Esophagus squamous epithelium (tissue), 4 donors: Measurements from ENCODE around the gene ALG11.

Experiments
- POLR2A ChIP-seq, 4 donors: fragments of 450-650 bp; IDR thresholded peaks; one replicate each; pipeline ENCODE4 v1.6.1; 2017; ENCODE audit warnings: antibody characterized with exemption in 4 of 4, mild to moderate bottlenecking in 4 of 4, moderate library complexity in 3 of 4
- TF ChIP-seq, protein P1 (sequence below), 6 experiments: fragments of 450-650 bp in 4 of 6; fragments of 200-600 bp in 2 of 6; sonication (generic) in 2 of 6; IDR thresholded peaks; one replicate each; pipeline ENCODE4 v1.5.1; 2016 to 2019; ENCODE audit warnings: antibody characterized with exemption in 6 of 6, mild to moderate bottlenecking in 4 of 6, moderate library complexity in 4 of 6

DNA sequence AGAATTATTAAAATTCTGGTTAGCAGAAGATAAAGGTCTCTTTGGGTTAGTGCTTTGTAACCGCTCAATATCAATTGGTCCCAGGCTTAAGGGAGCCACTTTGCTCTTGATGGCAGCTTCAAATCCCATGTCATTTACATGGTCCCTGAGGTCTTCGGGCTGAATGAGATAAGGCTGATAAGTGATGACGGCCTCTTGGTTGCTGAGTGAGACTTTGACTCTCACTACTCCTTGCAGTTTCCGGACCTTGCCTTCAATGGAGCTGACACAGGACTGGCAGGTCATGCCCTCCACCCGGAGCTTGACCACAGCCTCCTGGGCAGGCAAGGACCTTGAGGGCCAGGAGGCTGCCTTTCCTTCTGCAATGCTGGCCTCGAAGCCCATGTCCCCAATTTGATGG is 37.7 kb upstream of the ALG11 start:
- TF ChIP-seq POLR2A (IDR thresholded peaks at IDR 0.05): no peak
- TF ChIP-seq, protein P1, sequence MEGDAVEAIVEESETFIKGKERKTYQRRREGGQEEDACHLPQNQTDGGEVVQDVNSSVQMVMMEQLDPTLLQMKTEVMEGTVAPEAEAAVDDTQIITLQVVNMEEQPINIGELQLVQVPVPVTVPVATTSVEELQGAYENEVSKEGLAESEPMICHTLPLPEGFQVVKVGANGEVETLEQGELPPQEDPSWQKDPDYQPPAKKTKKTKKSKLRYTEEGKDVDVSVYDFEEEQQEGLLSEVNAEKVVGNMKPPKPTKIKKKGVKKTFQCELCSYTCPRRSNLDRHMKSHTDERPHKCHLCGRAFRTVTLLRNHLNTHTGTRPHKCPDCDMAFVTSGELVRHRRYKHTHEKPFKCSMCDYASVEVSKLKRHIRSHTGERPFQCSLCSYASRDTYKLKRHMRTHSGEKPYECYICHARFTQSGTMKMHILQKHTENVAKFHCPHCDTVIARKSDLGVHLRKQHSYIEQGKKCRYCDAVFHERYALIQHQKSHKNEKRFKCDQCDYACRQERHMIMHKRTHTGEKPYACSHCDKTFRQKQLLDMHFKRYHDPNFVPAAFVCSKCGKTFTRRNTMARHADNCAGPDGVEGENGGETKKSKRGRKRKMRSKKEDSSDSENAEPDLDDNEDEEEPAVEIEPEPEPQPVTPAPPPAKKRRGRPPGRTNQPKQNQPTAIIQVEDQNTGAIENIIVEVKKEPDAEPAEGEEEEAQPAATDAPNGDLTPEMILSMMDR (IDR thresholded peaks at IDR 0.05): no peak
